DOHH2 (cell line): ENCODE results near the gene ORM1.
"Not testable (repeated sequence)": the region's sequence is repeated elsewhere in the genome, so short reads cannot be mapped to it uniquely, and the experiment has no call there.

Experiments
- H3F3A ChIP-seq: fragments of 200-600 bp; sonication (generic), shearing (Covaris generic); 2 replicates; pipeline ENCODE4 v1.6.0; 2016; ENCODE audit warnings: antibody characterized with exemption, mild to moderate bottlenecking; ENCODE audit not compliant: control insufficient read depth, insufficient read depth
- H3K27ac ChIP-seq: fragments of 200-600 bp; sonication (generic); 2 replicates; pipeline ENCODE4 v1.5.1; 2014; ENCODE audit warnings: low read depth, mild to moderate bottlenecking, low read length, moderate library complexity
- H3K27me3 ChIP-seq: fragments of 200-600 bp; sonication (generic); 2 replicates; pipeline ENCODE4 v1.6.1; 2014; ENCODE audit warnings: mild to moderate bottlenecking, low read length, mixed read lengths; ENCODE audit not compliant: control insufficient read depth
- H3K36me3 ChIP-seq: fragments of 200-600 bp; sonication (generic); 2 replicates; pipeline ENCODE4 v1.6.1; 2014; ENCODE audit warnings: mild to moderate bottlenecking, low read length, moderate library complexity, mixed read lengths; ENCODE audit not compliant: control insufficient read depth
- H3K4me1 ChIP-seq: fragments of 200-600 bp; sonication (generic); 2 replicates; pipeline ENCODE4 v1.6.1; 2014; ENCODE audit warnings: mild to moderate bottlenecking, low read length, mixed read lengths; ENCODE audit not compliant: control insufficient read depth
- H3K4me2 ChIP-seq: fragments of 200-600 bp; sonication (generic); 2 replicates; pipeline ENCODE4 v1.6.0; 2014; ENCODE audit warnings: mild to moderate bottlenecking, low read length, moderate library complexity
- H3K4me3 ChIP-seq: fragments of 200-600 bp; sonication (generic); 2 replicates; pipeline ENCODE4 v1.5.1; 2014; ENCODE audit warnings: mild to moderate bottlenecking, low read length, mixed read lengths
- H3K79me2 ChIP-seq: fragments of 200-600 bp; sonication (generic); 2 replicates; pipeline ENCODE4 v1.6.1; 2014; ENCODE audit warnings: mild to moderate bottlenecking, low read length, mixed read lengths; ENCODE audit not compliant: control insufficient read depth
- H3K9me2 ChIP-seq: fragments of 200-600 bp; sonication (generic); replicated peaks from 2 replicates; pipeline ENCODE4 v1.6.1; 2014; ENCODE audit warnings: mild to moderate bottlenecking, low read length, mixed read lengths; ENCODE audit not compliant: control insufficient read depth
- H3K9me3 ChIP-seq: fragments of 200-600 bp; sonication (generic); 2 replicates; pipeline ENCODE4 v1.6.1; 2014; ENCODE audit warnings: antibody characterized with exemption, low read length, mixed read lengths; ENCODE audit not compliant: control insufficient read depth, insufficient read depth
- H4K20me1 ChIP-seq: fragments of 200-600 bp; sonication (generic); 2 replicates; pipeline ENCODE4 v1.6.0; 2014; ENCODE audit warnings: low read depth, mild to moderate bottlenecking, antibody characterized with exemption, low read length, moderate library complexity; ENCODE audit not compliant: control insufficient read depth, insufficient read depth
- EZH2phosphoT487 ChIP-seq: fragments of 200-600 bp; sonication (generic); IDR thresholded peaks from 2 replicates; pipeline ENCODE4 v1.6.1; 2017; ENCODE audit warnings: borderline replicate concordance, mild to moderate bottlenecking, antibody characterized with exemption, low read length, moderate library complexity, mixed read lengths
- TF ChIP-seq, protein P1 (sequence below): fragments of 200-600 bp; sonication (generic); IDR thresholded peaks from one replicate; pipeline ENCODE4 v1.5.1; 2014; ENCODE audit warnings: antibody characterized with exemption, mild to moderate bottlenecking, low read depth, low read length; ENCODE audit not compliant: poor library complexity, severe bottlenecking

ORM1 gene

DNA sequence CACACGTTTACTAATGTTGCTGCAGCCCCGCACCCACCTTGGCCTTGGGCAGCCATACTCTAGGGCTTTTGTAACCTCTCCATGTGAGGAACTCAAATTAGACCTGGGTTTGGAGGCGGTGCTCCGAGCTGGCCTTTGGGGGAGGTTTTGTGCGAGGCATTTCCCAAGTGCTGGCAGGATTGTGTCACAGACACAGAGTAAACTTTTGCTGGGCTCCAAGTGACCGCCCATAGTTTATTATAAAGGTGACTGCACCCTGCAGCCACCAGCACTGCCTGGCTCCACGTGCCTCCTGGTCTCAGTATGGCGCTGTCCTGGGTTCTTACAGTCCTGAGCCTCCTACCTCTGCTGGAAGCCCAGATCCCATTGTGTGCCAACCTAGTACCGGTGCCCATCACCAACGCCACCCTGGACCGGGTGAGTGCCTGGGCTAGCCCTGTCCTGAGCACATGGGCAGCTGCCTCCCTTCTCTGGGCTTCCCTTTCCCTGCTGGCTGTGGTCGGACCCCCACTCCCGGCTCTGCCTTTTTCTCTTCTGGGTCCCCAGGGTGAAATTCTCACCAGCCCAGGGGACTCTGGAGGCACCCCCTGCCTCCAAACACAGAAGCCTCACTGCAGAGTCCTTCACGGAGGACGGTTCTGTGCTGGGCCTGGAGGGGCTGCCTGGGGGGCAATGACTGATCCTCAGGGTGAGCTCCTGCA is at the start of gene ORM1:
Gene ORM1 (plus strand): TSS at position 268 of the 701 bp plus-strand sequence. CDS start 36 bp downstream, at position 304.
- H4K20me1 ChIP-seq, H3K36me3 ChIP-seq, H3K27ac ChIP-seq, H3K9me2 ChIP-seq, H3K79me2 ChIP-seq, H3K4me3 ChIP-seq, H3K27me3 ChIP-seq, H3F3A ChIP-seq, H3K4me2 ChIP-seq, H3K4me1 ChIP-seq, H3K9me3 ChIP-seq: not testable (repeated sequence)

DNA sequence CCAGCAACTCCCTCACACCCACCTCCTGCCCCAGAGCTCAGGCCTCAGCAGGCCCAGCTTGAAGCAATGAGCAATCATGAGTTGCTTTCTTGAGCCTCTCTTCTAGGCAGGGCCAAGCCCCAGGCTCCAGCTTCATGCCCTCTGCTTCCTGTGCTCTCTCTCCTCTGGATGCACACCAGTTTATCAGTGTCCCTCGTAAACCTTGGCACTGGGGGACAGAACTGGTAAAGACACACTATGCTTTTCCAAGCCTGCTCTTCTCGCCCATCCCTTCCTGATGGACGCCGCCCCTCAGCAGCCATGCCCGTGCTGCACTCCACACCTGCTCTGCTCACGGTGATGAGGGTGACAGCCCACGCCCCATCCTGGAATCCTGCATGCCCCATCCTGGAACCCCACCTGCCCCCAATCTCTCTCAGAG is 49.4 kb upstream of the ORM1 start:
- Histone ChIP-seq H3K27ac (no peak overlapping the region), H3K27me3 (no peaks in the 10 kb centered on the region), H3K4me2 (no peak overlapping the region), H3K9me3 (no peaks in the 10 kb centered on the region), H3K36me3 (no peaks in the 10 kb centered on the region), H3K4me3 (no peak overlapping the region), H4K20me1 (no peaks in the 10 kb centered on the region), H3K4me1 (no peaks in the 10 kb centered on the region), H3F3A (no peaks in the 10 kb centered on the region), H3K9me2 (no peaks in the 10 kb centered on the region), H3K79me2 (no peaks in the 10 kb centered on the region)
- TF ChIP-seq EZH2phosphoT487: no peak
- TF ChIP-seq, protein P1, sequence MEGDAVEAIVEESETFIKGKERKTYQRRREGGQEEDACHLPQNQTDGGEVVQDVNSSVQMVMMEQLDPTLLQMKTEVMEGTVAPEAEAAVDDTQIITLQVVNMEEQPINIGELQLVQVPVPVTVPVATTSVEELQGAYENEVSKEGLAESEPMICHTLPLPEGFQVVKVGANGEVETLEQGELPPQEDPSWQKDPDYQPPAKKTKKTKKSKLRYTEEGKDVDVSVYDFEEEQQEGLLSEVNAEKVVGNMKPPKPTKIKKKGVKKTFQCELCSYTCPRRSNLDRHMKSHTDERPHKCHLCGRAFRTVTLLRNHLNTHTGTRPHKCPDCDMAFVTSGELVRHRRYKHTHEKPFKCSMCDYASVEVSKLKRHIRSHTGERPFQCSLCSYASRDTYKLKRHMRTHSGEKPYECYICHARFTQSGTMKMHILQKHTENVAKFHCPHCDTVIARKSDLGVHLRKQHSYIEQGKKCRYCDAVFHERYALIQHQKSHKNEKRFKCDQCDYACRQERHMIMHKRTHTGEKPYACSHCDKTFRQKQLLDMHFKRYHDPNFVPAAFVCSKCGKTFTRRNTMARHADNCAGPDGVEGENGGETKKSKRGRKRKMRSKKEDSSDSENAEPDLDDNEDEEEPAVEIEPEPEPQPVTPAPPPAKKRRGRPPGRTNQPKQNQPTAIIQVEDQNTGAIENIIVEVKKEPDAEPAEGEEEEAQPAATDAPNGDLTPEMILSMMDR: no peak

DNA sequence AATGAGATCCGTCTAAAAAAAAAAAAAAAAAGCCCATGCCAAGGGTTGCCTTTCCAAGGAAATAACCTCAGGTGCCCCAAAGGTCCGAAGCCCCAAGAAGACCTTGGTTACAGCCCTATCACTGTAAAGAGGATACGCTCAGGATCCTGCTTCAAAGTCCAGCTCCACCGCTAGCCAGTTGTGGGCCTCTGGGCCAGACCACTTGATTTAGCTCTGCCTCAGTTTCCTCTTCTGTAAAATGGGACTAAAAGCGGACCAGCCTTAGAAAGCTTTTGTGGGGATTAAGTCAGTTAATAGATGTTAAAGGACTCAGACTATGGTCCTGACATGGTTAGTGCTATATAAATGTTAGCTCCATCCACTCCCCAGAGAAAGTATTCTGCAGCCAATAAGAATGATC is 48.7 kb upstream of the ORM1 start:
- H3K9me2 ChIP-seq: no peaks in the 10 kb centered on the region
- H4K20me1 ChIP-seq: no peaks in the 10 kb centered on the region
- no peak overlapping the region for H3K27ac ChIP-seq
- no peaks in the 10 kb centered on the region for H3K27me3 ChIP-seq
- no peaks in the 10 kb centered on the region for H3K79me2 ChIP-seq
- H3K9me3 ChIP-seq: no peaks in the 10 kb centered on the region
- no peaks in the 10 kb centered on the region for H3K4me1 ChIP-seq
- H3K4me3 ChIP-seq: no peak overlapping the region
- H3K4me2 ChIP-seq: no peak overlapping the region
- no peak for TF ChIP-seq EZH2phosphoT487
- TF ChIP-seq, protein P1: no peak
- H3K36me3 ChIP-seq: no peaks in the 10 kb centered on the region
- H3F3A ChIP-seq: no peaks in the 10 kb centered on the region

DNA sequence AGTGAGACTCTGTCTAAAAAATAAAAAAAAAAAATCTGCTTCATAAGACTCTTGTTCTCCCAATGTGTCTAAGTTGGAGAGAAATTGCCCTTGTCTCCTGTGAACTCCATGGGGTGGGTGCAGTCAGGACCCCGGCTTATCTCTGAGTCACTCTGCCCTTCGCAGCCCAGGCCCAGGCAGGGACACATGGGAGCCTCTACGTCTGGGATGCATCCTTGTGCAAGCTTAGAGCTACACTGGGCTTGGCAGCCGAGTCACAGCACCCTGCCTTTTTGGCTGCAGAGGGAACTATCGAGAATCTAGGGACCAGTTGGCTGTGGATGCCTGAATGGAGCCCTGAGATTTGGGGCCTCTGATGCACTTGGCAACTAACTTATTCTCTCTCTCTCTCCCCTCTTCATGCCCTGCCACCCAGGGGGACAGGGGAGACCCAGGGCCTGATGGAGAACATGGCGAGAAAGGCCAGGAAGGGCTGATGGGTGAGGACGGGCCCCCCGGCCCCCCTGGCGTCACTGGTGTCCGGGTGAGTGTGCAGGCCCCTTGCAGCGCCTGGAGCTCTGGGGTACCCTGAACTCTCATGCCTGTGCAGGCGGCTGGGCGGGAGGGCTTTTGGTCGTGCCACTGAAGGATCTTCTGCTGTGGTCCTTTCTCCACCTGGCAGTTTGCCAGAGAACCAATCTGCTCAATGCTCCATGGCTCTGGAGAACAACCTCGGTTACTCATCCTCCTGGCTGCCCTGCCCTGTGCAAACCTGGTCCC is 47.5 kb upstream of the ORM1 start:
- no peaks in the 10 kb centered on the region for H3F3A ChIP-seq
- H3K4me1 ChIP-seq: no peaks in the 10 kb centered on the region
- H3K9me2 ChIP-seq: no peaks in the 10 kb centered on the region
- no peaks in the 10 kb centered on the region for H3K36me3 ChIP-seq
- H3K4me3 ChIP-seq: no peak overlapping the region
- TF ChIP-seq, protein P1: no peak
- no peak for TF ChIP-seq EZH2phosphoT487
- no peaks in the 10 kb centered on the region for H3K27me3 ChIP-seq
- H3K4me2 ChIP-seq: no peak overlapping the region
- H4K20me1 ChIP-seq: no peaks in the 10 kb centered on the region
- no peaks in the 10 kb centered on the region for H3K9me3 ChIP-seq
- H3K27ac ChIP-seq: no peak overlapping the region
- no peaks in the 10 kb centered on the region for H3K79me2 ChIP-seq
